A673 (cell line): Measurements from ENCODE around the gene EGR1. TPM values are rescaled to one million over a fixed set of nuclear protein-coding genes. Genes with fewer than 3 reads are reported as not detected.

Experiments used
- BruUV-seq: library from RNA; stranded (reverse); fragments of 400-500 nt; replicated peaks from 2 replicates; lab custom pipeline; 2021; lab: Mats Ljungman, UMichigan
- CTCF ChIA-PET: fragments of 300-600 bp; sonication (Branson Sonifier 250); formaldehyde crosslinking; loops from one replicate; lab custom pipeline; 2022; ENCODE audit warnings: antibody characterized with exemption; lab: Charles Lee
- POLR2A ChIA-PET: fragments of 300-600 bp; sonication (Branson Sonifier 250); formaldehyde crosslinking; loops from one replicate; lab custom pipeline; 2022; ENCODE audit warnings: antibody characterized with exemption; ENCODE audit not compliant: low non-redundant PET; lab: Charles Lee
- DNase-seq: peaks from one replicate; pipeline ENCODE4 v3.0.0-alpha.2; 2015; ENCODE audit warnings: low spot score
- H3K27ac ChIP-seq: fragments of 200-600 bp; sonication (generic); 2 replicates; pipeline ENCODE4 v1.5.1; 2016; ENCODE audit warnings: mixed run types, low read depth, mild to moderate bottlenecking, mixed read lengths, antibody characterized with exemption, low read length; ENCODE audit not compliant: poor library complexity, severe bottlenecking
- H3K27me3 ChIP-seq: fragments of 200-600 bp; sonication (generic); replicated peaks from 2 replicates; pipeline ENCODE4 v1.6.1; 2017; ENCODE audit warnings: mixed run types, low read depth, mild to moderate bottlenecking, mixed read lengths, antibody characterized with exemption, low read length; ENCODE audit not compliant: insufficient read depth, poor library complexity
- H3K36me3 ChIP-seq: fragments of 200-600 bp; sonication (generic); 2 replicates; pipeline ENCODE4 v1.6.1; 2016; ENCODE audit warnings: mixed run types, mild to moderate bottlenecking, mixed read lengths, antibody characterized with exemption, low read length; ENCODE audit not compliant: insufficient read depth, poor library complexity, severe bottlenecking
- H3K4me1 ChIP-seq: fragments of 200-600 bp; sonication (generic); 2 replicates; pipeline ENCODE4 v1.6.1; 2017; ENCODE audit warnings: mixed run types, mild to moderate bottlenecking, mixed read lengths, antibody characterized with exemption, low read length; ENCODE audit not compliant: insufficient read depth, poor library complexity, severe bottlenecking
- H3K4me3 ChIP-seq: fragments of 200-600 bp; sonication (generic); 2 replicates; pipeline ENCODE4 v1.5.1; 2016; ENCODE audit warnings: low read depth, mixed run types, mild to moderate bottlenecking, mixed read lengths, low read length; ENCODE audit not compliant: poor library complexity, severe bottlenecking
- H3K9me3 ChIP-seq: fragments of 200-600 bp; sonication (generic); 2 replicates; pipeline ENCODE4 v1.6.1; 2016; ENCODE audit warnings: mixed run types, low read depth, mild to moderate bottlenecking, mixed read lengths, antibody characterized with exemption, low read length; ENCODE audit not compliant: poor library complexity, severe bottlenecking
- EZH2 ChIP-seq: fragments of 200-600 bp; sonication (generic); IDR thresholded peaks from 2 replicates; pipeline ENCODE4 v1.6.1; 2017; ENCODE audit warnings: borderline replicate concordance, low read depth, mild to moderate bottlenecking, mixed read lengths, antibody characterized with exemption, low read length; ENCODE audit not compliant: poor library complexity, severe bottlenecking
- intact Hi-C: fragments of 100-400 bp; cut with micrococcal nuclease; formaldehyde crosslinking; loops from one replicate; pipeline ENCODE4 v1.10.0; 2022; ENCODE audit not compliant: unreplicated experiment
- total RNA-seq: library from RNA; stranded (reverse); gene quantifications from 2 replicates; pipeline ENCODE4 v1.2.3, GENCODE V29; 2021
- TF ChIP-seq, protein P1 (sequence below): fragments of 300-800, 200-600 bp; sonication (generic); conservative IDR thresholded peaks from 2 replicates; pipeline ENCODE4 v1.5.1; 2017; ENCODE audit warnings: low read depth, mild to moderate bottlenecking, antibody characterized with exemption, low read length, moderate library complexity, mixed read lengths

EGR1 gene
- total RNA-seq, 1 experiment from 2014 or later: 64.8 TPM

DNA sequence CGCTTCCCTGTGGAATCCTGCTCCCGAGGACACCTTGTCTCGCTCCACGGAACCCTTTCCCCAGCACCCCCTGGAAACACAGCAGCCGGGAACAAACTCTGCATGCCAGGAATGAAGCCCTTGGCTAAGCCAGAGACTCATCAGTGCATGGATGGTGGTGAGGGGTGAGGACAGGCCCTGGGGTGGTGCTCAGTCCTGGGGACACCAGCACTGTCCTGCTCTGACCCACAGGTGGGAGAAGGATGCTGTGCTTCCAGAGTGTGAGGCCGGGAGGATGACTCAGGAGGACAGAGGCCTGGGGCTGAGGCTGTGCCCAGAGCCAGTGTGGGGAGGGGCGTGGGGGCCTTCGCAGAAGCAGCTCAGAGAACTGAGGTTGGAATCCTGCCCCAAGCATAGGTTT, 11.2 kb upstream of the EGR1 start:
- TF ChIP-seq, protein P1, sequence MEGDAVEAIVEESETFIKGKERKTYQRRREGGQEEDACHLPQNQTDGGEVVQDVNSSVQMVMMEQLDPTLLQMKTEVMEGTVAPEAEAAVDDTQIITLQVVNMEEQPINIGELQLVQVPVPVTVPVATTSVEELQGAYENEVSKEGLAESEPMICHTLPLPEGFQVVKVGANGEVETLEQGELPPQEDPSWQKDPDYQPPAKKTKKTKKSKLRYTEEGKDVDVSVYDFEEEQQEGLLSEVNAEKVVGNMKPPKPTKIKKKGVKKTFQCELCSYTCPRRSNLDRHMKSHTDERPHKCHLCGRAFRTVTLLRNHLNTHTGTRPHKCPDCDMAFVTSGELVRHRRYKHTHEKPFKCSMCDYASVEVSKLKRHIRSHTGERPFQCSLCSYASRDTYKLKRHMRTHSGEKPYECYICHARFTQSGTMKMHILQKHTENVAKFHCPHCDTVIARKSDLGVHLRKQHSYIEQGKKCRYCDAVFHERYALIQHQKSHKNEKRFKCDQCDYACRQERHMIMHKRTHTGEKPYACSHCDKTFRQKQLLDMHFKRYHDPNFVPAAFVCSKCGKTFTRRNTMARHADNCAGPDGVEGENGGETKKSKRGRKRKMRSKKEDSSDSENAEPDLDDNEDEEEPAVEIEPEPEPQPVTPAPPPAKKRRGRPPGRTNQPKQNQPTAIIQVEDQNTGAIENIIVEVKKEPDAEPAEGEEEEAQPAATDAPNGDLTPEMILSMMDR: no peak
- no peak for TF ChIP-seq EZH2
- Histone ChIP-seq H3K27me3 (no peaks in the 10 kb centered on the region), H3K36me3 (no peaks in the 10 kb centered on the region), H3K4me1 (peaks cover 12% of the 10 kb centered on the region), H3K27ac (no peak overlapping the region), H3K9me3 (no peaks in the 10 kb centered on the region), H3K4me3 (no peak overlapping the region)
- BruUV-seq: no TSS peak
- POLR2A ChIA-PET: no interaction called here
- CTCF ChIA-PET: interaction anchor here (1.3 kb wide), 1 partner anchor 9 kb away, joined by 7 read pairs; no protein-coding TSS in a partner anchor
- DNase-seq: no peak
- intact Hi-C loops: loop anchor here (5.0 kb wide), 1 partner anchor 93 kb away; no protein-coding TSS in a partner anchor

DNA sequence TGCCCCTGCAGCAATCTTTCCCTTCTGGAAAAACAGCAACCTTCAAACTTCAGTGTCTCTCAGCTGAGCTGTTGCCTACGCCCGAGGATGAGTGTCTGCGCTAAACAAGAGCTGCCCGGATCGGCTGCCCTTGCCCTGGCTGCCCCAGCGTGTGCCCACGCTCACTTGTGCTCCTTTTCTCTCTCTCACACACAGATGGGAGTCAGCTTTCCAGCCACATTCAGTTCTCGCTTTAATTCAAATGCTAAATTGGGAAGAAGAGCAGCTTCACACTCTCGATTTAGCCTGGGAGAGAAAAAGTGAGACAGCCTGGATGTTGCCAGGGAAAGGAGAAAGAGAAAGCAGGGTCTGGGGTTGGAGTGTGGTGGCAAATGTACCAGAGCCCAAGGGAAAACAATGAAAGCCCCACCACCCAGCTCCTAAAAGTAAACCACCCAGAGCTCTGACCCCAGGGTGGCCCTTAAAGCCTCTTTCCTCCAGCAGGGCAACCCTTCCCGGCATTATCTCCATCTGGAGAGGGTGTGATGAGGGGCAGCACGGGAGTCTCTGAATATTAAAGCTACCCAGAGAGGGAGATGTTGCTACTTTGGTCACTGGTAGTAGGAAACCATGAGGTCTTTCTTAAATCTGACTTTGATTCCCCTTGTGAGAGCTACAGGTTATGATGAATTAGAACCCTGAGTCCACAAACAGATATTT, 9.9 kb upstream of the EGR1 start:
- intact Hi-C loops: no loop called here
- no peaks in the 10 kb centered on the region for H3K4me1 ChIP-seq

DNA sequence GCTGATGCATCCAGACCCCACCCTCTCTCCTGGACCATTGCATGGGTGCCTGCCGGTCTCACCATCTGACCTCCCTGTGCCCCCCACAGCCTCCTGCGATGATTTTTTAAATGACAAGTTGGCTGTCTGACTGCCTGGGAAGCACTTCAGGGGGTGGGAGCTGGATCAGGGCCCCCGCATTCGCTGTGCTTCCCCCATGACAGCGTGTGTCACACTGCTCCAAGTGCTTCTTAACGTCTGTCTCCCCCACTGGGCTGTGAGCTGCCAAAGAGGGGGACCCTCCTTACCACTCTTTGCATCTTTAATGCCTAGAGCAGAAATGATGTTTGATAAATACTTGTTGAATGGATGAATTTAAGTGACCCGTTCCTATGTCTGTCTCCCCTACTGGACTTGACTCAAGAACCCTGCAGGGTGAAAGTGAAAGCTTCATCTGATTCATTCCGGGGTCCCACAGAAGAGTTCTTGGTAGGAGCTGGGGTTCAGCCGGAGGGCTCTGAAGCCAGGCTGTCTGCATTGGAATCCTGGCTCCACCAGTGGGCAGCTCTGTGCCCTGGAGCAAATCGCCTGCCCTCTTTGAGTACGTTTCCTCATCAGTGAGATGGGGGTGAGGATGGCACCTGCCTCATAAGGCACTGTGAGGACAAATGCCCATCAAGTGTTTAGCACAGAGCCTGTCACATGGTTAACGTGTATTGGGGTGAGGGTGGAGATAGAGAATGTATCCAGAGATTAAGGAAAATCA, 7.6 kb upstream of the EGR1 start:
- Histone ChIP-seq H3K4me1 (no peaks in the 10 kb centered on the region), H3K27me3 (no peaks in the 10 kb centered on the region), H3K36me3 (no peaks in the 10 kb centered on the region), H3K4me3 (no peak overlapping the region), H3K9me3 (no peaks in the 10 kb centered on the region), H3K27ac (no peak overlapping the region)
- BruUV-seq: no TSS peak
- TF ChIP-seq, protein P1: no peak
- TF ChIP-seq EZH2: no peak
- intact Hi-C loops: no loop called here
- no peak for DNase-seq
- ChIA-PET POLR2A (no interaction called here), CTCF (interaction anchor here (1.1 kb wide), 1 partner anchor 8 kb away, joined by 3 read pairs; no protein-coding TSS in a partner anchor)

More for the DNA sequence above, 9.9 kb upstream of the EGR1 start:
- no peak for TF ChIP-seq EZH2
- TF ChIP-seq, protein P1: no peak
- Histone ChIP-seq H3K9me3 (no peaks in the 10 kb centered on the region), H3K27me3 (no peaks in the 10 kb centered on the region), H3K4me3 (no peak overlapping the region), H3K36me3 (no peaks in the 10 kb centered on the region), H3K27ac (no peak overlapping the region)
- ChIA-PET CTCF (interaction anchor here (0.5 to 1.3 kb wide), 3 partner anchors 8 to 945 kb away, joined by 3 to 7 read pairs (median 4); no protein-coding TSS in a partner anchor), POLR2A (interaction anchor here (0.6 kb wide), 3 partner anchors 18 to 849 kb away, joined by 4 to 11 read pairs (median 10); no protein-coding TSS in a partner anchor)
- no peak for DNase-seq
- BruUV-seq: no TSS peak
